HL-60 (cell line): Measurements from ENCODE around the gene NDUFC2.
"Not testable (repeated sequence)": the region's sequence is repeated elsewhere in the genome, so short reads cannot be mapped to it uniquely, and the experiment has no call there.

Experiments
- DNase-seq, 2 experiments: peaks; one replicate each; pipeline ENCODE4 v3.0.0-alpha.2; 2010 to 2020; ENCODE audit warnings: low read depth in 1 of 2, low spot score in 1 of 2
- H3K27ac ChIP-seq: fragments of 250-450 bp; sonication (Bioruptor Pico); replicated peaks from 2 replicates; pipeline ENCODE4 v1.5.1; 2020; ENCODE audit warnings: mild to moderate bottlenecking, moderate library complexity
- H3K27me3 ChIP-seq: fragments of 250-450 bp; sonication (Bioruptor Pico); 2 replicates; pipeline ENCODE4 v1.5.1; 2021; ENCODE audit warnings: mild to moderate bottlenecking, moderate library complexity; ENCODE audit not compliant: insufficient read depth, poor library complexity, severe bottlenecking
- H3K4me3 ChIP-seq: replicated peaks from 2 replicates; pipeline ENCODE4 v1.5.1; 2011; ENCODE audit warnings: mild to moderate bottlenecking, control low read depth, low read length; ENCODE audit not compliant: insufficient read depth
- CTCF ChIP-seq: IDR thresholded peaks from one replicate; pipeline ENCODE4 v1.5.1; 2011; ENCODE audit warnings: low read length, control low read depth, inconsistent platforms; ENCODE audit not compliant: insufficient read depth
- GABPA ChIP-seq: IDR thresholded peaks from 2 replicates; pipeline ENCODE4 v1.6.1; 2012; ENCODE audit warnings: low read depth
- POLR2AphosphoS5 ChIP-seq: IDR thresholded peaks from 2 replicates; pipeline ENCODE4 v1.6.1; 2012; ENCODE audit warnings: low read depth
- REST ChIP-seq: IDR thresholded peaks from 2 replicates; pipeline ENCODE4 v1.6.1; 2012; ENCODE audit warnings: low read depth; ENCODE audit not compliant: insufficient replicate concordance
- SPI1 ChIP-seq: IDR thresholded peaks from 2 replicates; pipeline ENCODE4 v1.6.1; 2012; ENCODE audit warnings: low read depth, mild to moderate bottlenecking, borderline replicate concordance

NDUFC2 gene

GRCh38 chr11:78032090-78032489 is 47.6 kb downstream of the NDUFC2 start:
- no peak overlapping the region for H3K27ac ChIP-seq
- no peak for DNase-seq
- H3K27me3 ChIP-seq, result no peaks in the 10 kb centered on the region
- TF ChIP-seq POLR2AphosphoS5, result no peak
- no peak for TF ChIP-seq CTCF
- no peak for TF ChIP-seq GABPA
- H3K4me3 ChIP-seq, result no peak overlapping the region

- no peak for DNase-seq
- Histone ChIP-seq H3K4me3 (no peak overlapping the region), H3K27me3 (no peaks in the 10 kb centered on the region)
These were observed 48.0 kb downstream of the NDUFC2 start for GRCh38 chr11:78031629-78032028.

GRCh38 chr11:78030429-78031325 is 49.0 kb downstream of the NDUFC2 start:
- H3K27ac ChIP-seq, result no peak overlapping the region
- TF ChIP-seq GABPA, result no peak
- no peak for TF ChIP-seq POLR2AphosphoS5
- TF ChIP-seq CTCF, result no peak
- no peak for TF ChIP-seq REST
- no peak for TF ChIP-seq SPI1
- DNase-seq, result no peak
- no peak overlapping the region for H3K4me3 ChIP-seq
- no peaks in the 10 kb centered on the region for H3K27me3 ChIP-seq

More at GRCh38 chr11:78031629-78032028, 48.0 kb downstream of the NDUFC2 start:
- no peak for TF ChIP-seq POLR2AphosphoS5
- TF ChIP-seq CTCF, result no peak
- TF ChIP-seq REST, result no peak
- TF ChIP-seq SPI1, result no peak
- no peak for TF ChIP-seq GABPA
- no peak overlapping the region for H3K27ac ChIP-seq

- DNase-seq, H3K27ac ChIP-seq, H3K4me3 ChIP-seq, H3K27me3 ChIP-seq: not testable (repeated sequence)
These were observed 51.2 kb downstream of the NDUFC2 start for GRCh38 chr11:78028423-78028822.
